Tibial nerve (tissue), 4 donors: ENCODE measurements around the gene FGF14.

Experiments
- EP300 ChIP-seq, 2 donors: sonication (generic); formaldehyde crosslinking; IDR thresholded peaks; one replicate each; pipeline ENCODE4 v1.6.1; 2017; ENCODE audit warnings: antibody characterized with exemption in 2 of 2, mild to moderate bottlenecking in 1 of 2
- POLR2A ChIP-seq, 2 donors: fragments of 450-650 bp; IDR thresholded peaks; one replicate each; pipeline ENCODE4 v1.6.1; 2017; ENCODE audit warnings: antibody characterized with exemption in 2 of 2, mild to moderate bottlenecking in 2 of 2, moderate library complexity in 2 of 2
- TF ChIP-seq, protein P1 (sequence below), 5 experiments: fragments of 200-600 bp in 3 of 5; fragments of 450-650 bp in 2 of 5; sonication (generic) in 3 of 5; IDR thresholded peaks; one replicate each; pipeline ENCODE4 v1.5.1; 2016 to 2019; ENCODE audit warnings: antibody characterized with exemption in 5 of 5, mild to moderate bottlenecking in 3 of 5, moderate library complexity in 2 of 5

DNA sequence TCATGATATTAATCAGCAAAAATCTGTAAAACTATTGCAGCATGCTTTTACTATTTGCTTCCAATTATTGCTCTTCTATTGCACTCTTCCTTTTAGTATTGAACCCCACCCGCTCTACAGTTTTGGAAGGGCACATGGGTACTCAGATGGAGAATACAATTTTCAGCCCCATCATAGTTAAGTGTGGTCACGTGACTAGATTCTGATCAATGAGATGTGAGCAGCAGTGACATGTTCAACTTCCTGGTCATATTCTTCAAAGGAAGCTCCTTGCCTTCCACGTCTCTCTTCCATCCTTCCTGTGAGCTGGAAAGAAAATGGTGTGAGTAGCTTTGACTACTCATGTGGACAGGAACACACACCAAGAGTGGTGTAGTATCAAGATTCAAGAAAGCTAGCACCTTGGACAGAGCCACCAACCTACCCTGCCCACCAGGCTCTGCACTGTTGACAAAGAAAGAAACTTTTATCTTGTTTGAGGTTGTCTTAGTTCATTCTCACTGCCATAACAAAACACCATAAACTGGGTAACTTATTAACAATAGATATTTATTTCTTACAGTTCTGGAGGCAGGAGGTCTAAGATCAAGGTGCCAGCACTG lies 3.8 kb upstream of the FGF14 start:
- no peak for TF ChIP-seq EP300 (IDR thresholded peaks at IDR 0.05)
- TF ChIP-seq, protein P1, sequence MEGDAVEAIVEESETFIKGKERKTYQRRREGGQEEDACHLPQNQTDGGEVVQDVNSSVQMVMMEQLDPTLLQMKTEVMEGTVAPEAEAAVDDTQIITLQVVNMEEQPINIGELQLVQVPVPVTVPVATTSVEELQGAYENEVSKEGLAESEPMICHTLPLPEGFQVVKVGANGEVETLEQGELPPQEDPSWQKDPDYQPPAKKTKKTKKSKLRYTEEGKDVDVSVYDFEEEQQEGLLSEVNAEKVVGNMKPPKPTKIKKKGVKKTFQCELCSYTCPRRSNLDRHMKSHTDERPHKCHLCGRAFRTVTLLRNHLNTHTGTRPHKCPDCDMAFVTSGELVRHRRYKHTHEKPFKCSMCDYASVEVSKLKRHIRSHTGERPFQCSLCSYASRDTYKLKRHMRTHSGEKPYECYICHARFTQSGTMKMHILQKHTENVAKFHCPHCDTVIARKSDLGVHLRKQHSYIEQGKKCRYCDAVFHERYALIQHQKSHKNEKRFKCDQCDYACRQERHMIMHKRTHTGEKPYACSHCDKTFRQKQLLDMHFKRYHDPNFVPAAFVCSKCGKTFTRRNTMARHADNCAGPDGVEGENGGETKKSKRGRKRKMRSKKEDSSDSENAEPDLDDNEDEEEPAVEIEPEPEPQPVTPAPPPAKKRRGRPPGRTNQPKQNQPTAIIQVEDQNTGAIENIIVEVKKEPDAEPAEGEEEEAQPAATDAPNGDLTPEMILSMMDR (IDR thresholded peaks at IDR 0.05), result no peak
- TF ChIP-seq POLR2A (IDR thresholded peaks at IDR 0.05), result no peak
